Fibroblast of the conjunctiva (primary cell): Measurements from ENCODE around the gene BPIFB1.

Experiments used
- DNase-seq: peaks from one replicate; pipeline ENCODE4 v3.0.0-alpha.2; 2010; ENCODE audit warnings: low read depth

Gene BPIFB1

DNA sequence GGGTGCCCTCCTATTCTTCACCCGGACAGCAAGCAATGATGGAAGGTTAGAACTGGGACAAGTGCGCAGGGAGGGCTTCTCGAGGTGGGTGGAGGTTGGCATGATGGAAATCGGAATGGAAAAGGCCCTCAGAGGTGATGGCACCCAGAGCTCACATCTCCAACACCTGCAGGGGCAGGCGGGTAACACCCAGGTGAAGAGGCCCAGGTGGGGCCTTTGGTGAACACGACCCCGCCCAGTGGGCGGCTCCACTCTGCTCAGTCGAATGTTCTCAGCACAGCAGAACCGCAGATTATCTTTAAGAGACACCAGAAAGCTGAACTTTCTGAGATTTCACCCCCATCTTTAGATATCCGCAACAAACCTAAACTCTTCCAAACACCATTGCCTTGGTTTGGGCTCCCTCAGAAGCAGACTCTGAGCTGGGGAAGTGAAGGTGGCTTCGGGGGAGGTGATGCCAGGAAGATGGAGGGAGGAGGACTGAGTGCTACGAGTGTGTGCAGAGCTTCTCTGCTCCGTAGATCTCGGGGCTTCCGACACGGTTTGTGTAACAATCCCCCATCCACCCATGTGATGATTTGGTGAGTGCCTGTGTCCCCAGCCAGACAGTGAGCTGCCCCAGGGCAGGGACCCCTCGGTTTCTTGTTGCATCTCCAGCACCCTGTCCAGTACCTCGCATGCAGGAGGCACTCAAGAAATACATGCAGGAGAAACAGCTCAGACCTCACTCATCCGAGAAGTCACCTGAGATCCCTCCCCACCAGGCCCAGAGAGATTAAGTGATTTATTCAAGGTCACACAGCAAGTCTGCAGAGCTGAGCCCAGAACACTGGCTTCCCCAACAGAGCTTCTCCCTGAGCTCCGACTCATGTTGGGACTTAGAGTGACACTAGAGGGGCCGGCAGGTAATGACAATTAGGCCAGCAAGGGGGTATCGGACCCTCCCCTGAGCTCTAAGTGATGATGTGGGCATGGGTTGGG is 45.4 kb downstream of the BPIFB1 start:
- DNase-seq: no peak

GRCh38 chr20:33332905-33333456 is 50.0 kb downstream of the BPIFB1 start:
- no peak for DNase-seq

- no peak for DNase-seq
These were observed 50.6 kb downstream of the BPIFB1 start for GRCh38 chr20:33333616-33334015.

DNA sequence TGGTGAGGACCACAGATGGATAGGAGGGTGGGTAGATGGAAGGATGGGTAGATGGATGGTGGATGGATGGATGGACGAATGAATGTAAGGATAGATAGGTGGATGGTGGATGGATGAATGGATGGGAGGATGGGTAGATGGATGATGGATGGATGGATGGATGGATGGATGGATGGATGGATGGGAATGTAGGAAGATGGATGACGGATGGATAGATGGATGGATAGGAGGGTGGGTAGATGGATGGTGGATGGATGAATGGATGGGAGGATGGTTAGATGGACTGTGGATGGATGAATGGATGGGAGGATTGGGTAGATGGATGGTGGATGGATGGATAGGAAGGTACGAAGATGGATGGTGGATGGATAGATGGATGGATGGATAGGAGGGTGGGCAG is 51.1 kb downstream of the BPIFB1 start:
- DNase-seq: no peak

GRCh38 chr20:33336375-33336774 is 53.4 kb downstream of the BPIFB1 start:
- DNase-seq: no peak

GRCh38 chr20:33337119-33337518 is 54.1 kb downstream of the BPIFB1 start:
- no peak for DNase-seq

DNA sequence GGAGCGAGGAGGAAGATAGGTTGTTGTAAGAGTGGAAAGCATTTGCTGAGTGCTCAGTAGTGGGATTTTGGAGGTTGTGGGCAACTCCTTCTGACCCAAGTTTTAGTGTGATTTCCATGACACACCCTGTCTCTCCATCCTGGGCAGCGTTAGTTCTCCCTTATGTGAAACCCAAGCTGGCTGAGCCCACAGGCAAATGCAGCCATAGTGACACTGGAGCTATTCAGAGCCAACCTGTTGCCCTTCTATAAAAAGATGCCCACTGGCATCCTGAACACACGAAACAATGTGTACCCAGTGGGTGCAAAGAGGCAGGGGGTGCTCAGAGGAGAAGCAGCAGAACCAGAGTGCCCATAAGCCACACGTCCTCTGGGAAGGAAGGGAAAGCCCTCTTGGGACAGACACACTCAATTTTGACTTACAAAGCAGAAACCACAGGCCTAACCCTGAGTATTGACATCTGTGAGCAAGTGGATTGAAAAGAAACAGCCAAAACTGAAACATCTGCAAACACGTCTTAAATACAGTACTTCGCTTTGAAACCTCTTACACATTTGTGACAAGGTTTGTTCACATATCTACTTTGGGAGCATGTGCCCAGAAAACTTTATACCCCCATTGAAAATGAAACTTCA is 54.6 kb downstream of the BPIFB1 start:
- no peak for DNase-seq

DNA sequence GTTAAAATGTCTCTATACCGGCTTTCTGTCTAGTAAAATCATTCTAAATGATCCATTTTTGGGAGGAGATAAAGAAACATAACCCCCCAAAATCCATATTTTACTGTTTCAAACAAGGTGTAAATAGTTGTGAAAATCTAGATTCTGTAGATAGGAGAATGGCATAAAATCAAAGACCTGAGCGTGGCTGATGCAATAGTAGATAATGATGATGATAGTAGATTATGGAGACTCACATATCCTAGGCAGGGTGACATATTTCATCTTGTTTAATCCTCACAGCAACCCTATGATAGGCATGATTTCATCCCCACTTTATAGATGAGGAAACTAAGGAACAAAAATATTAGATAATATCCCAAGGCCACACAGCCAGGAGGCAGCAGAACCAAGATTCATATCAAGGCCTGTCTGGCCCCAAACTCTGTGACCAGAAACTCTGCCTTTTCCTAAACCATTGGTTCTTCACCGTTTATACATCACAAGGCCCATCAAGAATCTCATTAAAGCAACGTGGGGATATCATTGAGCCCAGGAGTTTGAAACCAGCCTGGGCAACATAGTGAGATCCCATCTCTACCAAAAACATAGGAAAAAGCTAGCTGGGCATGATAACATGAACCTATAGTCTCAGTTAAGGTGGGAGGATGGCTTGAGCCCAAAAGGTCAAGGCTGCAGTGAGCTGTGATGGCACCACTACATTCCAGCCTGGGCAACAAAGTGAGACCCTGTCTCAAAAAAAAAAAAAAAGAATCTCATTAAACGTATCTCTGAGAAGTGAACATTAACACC is 55.6 kb downstream of the BPIFB1 start:
- no peak for DNase-seq

GRCh38 chr20:33339515-33340058 is 56.6 kb downstream of the BPIFB1 start:
- no peak for DNase-seq

DNA sequence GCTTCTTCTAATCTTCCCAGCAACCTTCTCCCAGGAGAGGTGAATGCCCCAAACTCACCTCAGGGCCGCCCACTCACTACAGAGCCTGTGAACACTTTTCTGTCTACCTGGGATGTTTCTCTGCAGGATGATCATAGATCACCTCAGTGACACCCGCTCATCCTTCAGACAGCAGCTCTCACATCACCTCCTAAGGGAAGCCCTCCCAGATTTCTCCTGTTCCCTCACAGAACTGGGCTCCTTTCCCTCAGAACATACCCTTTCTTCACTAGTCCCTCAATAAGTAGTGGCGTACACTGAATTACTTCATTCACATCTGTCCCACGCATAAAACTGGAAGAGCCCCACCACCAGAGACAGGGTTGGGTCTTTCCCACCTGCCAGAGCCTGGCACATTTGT is 60.5 kb downstream of the BPIFB1 start:
- no peak for DNase-seq

DNA sequence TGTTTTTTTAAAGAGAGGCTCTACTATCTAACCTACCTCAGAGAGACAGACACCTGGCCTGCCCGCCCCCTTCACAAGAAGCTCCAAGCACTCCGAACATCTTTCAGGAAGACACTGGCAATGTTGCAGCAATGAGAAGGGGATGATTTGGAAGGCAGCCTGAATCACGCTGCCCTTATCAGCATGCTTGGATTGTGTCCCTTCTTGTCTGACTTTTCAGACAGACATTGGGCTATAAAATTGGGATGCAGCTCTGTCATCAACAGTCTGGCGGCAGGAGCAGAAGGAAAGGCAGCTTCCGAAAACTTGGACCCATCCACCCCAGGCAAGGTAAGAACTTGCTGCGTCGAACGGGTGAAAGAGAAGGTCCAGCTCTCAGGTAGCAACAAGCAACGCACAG is 62.3 kb downstream of the BPIFB1 start:
- DNase-seq: no peak

DNA sequence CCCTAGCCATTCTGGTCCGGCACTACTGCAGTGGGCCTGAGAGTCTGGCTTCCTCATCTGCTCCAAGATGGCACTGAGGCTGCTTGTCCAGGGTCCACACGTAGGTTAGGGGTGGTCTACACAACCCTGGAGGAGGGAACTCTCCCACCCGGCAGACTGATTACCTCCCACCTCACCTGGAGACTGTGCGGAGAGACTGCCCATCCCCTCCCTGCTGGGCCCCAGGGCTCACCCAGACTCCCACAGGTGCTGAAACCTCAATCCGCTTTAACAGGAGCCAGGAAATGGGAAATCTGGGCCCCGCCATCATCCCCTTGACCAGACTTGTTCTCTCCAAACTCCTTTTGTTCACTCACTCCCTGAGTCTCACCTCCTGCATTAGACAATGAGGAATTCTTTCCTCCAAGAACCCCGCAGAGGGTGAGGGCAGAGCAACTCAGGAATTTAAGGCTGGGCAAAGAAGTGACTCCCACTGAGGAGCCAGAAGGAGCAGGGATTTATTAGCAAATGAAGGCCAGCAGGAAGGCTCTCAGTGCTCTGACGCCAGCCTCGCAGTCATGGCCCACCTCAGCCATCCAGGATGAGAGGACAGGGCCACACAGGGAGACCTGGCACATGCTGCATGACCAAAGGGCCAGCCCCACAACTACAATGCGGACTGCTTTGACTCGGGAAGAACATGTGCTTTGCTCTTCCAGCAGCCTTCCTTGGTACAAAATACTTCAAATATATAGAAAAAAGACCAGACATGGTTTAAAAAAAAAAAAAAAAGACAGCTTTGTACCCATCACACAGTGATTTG is 65.3 kb downstream of the BPIFB1 start:
- no peak for DNase-seq

DNA sequence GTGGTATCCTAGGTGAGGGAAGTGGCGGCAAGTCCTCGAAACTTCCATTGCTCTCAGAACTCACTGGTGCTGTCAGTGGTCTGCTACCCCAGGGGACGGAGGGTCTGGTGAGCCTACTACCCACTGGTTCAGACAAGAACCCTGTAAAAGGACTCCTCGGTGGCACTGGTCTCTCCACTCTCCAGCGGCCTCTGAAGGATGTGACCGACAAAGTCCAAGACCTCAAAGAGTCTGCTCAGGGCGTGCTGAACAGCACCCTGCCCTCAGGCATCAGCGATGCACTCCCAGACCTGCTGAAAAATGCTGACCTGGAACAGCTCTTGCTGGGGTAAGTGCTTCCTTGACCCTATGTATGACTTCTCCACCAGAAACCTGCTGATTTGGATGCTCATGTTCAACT is 66.5 kb downstream of the BPIFB1 start:
- no peak for DNase-seq

DNA sequence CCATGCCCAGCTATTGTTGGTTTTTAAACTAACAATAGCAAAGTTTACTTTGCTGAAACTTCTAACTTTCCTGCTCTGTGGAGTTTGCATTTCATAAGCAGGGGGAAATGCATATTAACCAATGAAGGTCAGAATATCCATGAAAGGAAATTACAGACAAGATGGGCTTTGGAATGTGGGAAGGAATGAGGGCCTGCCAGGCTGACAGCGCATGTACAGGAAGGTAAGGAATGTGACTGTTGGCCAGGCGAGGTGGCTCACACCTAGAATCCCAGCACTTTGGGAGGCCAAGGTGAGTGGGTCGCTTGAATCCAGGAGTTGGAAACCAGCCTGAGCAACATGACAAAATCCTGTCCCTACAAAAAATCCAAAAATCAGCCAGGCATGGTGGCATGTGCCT is 68.7 kb downstream of the BPIFB1 start:
- no peak for DNase-seq

DNA sequence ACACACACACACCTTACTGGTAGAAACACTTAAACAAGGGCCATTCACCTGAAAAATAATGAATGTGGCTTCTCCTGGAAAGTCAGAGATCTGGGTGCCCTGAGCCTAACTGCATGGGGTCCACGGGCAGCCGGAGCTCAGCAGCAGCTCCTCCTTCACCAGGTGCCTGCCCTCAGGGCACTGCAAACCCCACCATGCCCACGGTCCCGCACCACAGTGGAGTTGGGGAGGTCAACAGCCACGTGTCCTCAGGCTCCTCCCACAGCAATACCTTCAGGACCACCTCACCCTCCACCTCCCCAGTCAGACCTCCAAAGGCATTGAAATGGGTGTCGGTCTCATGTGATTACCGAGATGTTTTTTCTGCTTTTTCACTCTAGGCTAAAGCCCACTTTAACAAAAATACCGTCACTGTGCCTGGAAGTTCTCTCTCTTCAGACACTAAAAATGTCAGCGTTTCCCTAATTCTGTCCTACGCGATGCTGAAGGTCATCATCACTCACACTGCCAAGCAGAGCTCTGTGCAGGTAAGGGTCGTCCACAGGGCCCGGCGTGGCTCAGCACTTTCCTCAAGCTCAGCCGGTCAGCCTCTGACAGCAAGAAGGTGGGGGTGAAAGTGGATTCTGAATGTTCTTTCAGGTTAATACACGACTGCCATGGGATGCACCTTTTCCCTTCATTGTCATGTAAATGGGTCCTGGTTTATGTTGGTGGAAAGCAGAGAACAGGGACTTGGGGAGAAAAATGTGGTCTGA is 69.4 kb downstream of the BPIFB1 start:
- no peak for DNase-seq

DNA sequence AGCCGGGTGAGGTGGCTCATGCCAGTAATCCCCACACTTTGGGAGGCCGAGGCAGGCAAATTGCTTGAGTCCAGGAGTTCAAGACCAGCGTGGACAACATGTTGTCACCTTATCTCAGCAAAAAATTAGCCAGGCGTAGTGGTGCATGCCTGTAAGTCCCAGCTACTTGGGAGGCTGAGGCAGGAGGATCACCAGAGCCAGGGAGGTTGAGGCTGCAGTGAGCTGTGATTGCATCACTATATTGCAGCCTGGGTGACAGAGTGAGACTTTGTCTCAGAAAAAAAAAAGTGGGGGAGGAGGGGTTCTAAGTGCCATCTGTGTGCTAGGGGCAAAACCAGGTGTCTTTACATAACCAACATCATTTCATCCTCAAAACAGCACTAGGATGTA is 70.0 kb downstream of the BPIFB1 start:
- no peak for DNase-seq
